Measurements from ENCODE around the gene ATP6AP1.
"Not testable (repeated sequence)": the region's sequence is repeated elsewhere in the genome, so short reads cannot be mapped to it uniquely, and the experiment has no call there.

ATP6AP1 gene, protein sequence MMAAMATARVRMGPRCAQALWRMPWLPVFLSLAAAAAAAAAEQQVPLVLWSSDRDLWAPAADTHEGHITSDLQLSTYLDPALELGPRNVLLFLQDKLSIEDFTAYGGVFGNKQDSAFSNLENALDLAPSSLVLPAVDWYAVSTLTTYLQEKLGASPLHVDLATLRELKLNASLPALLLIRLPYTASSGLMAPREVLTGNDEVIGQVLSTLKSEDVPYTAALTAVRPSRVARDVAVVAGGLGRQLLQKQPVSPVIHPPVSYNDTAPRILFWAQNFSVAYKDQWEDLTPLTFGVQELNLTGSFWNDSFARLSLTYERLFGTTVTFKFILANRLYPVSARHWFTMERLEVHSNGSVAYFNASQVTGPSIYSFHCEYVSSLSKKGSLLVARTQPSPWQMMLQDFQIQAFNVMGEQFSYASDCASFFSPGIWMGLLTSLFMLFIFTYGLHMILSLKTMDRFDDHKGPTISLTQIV

DNA sequence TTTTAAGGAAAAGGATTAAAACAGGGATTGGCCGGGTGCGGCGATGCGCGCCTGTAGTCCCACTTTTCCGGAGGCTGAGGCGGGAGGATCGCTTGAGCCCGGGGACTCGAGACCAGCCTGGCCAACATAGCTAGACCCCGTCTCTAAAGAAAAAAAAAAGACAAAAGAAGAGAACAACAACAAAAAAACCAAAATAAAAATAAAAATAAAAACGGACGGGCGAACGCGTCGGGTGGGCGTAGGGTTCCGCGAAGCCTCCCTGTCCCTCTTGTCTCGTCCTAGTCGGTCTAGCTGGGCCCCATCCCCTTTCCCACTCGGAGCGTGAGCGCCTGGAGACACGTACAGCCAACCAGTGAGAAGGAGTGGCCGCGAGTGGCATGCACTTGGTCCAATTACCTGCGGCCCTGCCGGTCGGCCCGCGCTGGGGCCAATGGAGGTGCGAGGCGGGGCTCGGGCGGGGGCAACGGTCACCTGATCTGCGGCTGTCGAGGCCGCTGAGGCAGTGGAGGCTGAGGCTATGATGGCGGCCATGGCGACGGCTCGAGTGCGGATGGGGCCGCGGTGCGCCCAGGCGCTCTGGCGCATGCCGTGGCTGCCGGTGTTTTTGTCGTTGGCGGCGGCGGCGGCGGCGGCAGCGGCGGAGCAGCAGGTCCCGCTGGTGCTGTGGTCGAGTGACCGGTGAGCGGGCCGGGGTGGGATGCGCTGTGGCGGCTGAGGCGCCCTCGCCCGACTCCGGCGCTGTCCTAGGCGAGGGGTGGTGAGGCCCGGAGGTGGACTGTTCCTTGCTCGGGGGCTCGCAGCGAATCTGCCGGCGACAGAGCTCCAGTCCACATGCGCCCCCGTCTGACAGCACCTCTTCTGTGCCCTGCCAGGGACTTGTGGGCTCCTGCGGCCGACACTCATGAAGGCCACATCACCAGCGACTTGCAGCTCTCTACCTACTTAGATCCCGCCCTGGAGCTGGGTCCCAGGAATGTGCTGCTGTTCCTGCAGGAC, at the start of gene ATP6AP1:
Gene ATP6AP1 (plus strand): TSS at position 502 of the 996 bp plus-strand sequence. CDS start 16 bp downstream, at position 518.
- DNase-seq (ENCODE audit: low read depth): peak; percentile 94

DNA sequence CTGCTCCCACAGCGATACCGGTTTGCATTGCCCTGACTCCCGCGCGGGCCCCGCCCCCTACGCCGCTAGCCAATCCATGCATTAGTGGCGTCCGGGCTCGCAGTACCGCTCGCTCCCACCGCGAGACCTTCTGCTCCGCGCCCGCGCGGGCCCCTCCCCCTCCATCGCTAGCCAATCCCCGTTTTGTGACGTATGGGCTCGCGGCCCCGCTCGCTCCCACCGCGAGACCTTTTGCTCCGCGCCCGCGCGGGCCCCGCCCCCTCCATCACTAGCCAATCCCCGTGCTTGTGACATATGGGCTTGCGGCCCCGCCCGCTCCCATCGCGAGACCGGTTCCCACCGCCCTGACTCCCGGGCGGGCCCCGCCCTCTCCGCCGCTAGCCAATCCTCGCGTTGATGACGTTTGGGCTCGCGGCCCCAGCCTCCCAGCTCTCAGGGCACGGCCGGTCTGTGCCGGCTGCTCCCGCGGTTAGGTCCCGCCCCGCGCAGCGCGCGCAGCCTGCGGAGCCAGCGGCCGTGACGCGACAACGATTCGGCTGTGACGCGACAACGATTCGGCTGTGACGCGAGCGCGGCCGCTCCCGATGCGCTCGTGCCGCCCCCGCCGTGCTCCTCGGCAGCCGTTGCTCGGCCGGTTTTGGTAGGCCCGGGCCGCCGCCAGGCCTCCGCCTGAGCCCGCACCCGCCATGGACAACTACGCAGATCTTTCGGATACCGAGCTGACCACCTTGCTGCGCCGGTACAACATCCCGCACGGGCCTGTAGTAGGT, 49.5 kb upstream of the ATP6AP1 start, which contains the start of gene EMD:
Gene EMD (plus strand): TSS at position 497 of the 770 bp plus-strand sequence. CDS start 190 bp downstream, at position 687.
- DNase-seq (ENCODE audit: low read depth): peak; percentile 98

DNA sequence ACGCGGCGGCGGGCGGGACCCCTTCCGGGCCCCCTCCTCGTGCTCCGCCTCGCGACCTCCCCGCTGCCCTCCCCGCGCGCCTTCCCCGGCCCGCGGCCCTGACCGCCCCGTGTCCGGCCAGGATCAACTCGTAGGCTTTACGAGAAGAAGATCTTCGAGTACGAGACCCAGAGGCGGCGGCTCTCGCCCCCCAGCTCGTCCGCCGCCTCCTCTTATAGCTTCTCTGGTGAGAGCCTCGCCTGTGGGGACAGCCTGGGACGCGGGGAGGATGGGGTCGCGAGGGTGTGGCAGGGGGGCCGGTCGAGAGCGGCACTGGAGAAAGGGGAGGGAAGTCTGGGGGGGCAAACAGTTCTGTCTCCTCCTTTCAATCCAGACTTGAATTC, 48.9 kb upstream of the ATP6AP1 start:
- no peak for DNase-seq (ENCODE audit: low read depth)

DNA sequence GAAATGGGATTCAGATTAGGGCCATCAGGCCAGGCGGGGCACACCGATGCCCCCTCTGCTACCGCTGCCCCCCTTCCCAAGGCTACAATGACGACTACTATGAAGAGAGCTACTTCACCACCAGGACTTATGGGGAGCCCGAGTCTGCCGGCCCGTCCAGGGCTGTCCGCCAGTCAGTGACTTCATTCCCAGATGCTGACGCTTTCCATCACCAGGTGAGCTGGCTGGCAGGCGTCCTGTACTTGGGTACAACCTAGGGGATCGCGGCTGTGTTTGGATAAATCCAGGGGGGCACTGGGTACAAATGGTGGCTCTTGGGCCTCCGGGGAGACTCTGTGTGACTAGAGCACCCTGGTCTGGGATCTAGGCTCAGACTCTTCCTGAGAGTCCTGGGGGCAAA, 48.3 kb upstream of the ATP6AP1 start:
- no peak for DNase-seq (ENCODE audit: low read depth)

DNA sequence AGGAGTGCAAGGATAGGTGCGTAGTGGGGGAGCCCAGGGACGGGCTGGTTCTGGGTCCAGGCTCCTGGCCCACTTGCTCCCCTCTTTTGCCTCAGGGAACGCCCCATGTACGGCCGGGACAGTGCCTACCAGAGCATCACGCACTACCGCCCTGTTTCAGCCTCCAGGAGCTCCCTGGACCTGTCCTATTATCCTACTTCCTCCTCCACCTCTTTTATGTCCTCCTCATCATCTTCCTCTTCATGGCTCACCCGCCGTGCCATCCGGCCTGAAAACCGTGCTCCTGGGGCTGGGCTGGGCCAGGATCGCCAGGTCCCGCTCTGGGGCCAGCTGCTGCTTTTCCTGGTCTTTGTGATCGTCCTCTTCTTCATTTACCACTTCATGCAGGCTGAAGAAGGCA, 47.7 kb upstream of the ATP6AP1 start:
- DNase-seq (ENCODE audit: low read depth): no peak

DNA sequence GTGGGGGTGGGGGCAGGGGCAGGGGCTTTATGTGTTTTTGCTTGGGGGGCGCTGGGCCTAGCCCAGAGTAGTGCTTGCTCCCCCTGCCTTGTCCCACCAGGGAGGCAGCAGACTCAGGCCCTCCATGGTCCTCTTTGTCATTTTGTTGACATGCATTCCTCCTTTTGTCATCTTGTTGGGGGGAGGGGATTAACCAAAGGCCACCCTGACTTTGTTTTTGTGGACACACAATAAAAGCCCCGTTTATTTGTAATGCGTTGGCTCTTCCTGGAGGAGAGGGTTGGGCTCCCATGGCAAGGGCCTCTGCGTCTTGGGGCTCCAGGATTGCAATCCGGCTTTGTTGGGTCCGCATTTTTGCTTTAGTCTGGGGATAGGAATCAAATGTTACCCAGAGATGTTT, 47.2 kb upstream of the ATP6AP1 start:
- DNase-seq (ENCODE audit: low read depth): no peak

DNA sequence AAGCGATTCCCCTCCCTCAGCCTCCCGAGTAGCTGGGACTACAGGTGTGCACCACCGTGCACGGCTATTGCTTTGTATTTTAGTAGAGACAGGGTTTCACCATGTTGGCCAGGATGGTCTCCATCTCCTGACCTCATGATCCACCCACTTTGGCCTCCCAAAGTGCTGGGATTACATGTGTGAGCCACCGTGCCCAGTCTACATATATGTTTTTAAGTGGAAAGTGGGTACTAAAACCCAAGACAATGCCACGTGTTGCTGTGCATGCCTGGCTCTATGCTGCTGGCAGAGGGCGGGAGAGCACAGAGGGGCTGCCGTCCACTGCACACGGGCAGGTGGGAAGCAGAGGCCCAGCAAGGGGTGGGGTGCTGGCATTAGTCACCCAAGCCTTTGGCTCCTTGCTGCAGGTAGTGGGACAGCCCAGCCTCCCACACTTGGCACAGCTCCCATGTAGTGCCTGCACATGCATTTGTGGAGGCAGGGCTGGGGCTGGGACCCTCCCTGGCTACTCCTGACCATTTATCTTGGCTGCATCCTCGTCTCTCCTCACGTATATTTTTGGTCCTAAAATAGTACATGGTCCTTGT, 45.9 kb upstream of the ATP6AP1 start:
- no peak for DNase-seq (ENCODE audit: low read depth)

DNA sequence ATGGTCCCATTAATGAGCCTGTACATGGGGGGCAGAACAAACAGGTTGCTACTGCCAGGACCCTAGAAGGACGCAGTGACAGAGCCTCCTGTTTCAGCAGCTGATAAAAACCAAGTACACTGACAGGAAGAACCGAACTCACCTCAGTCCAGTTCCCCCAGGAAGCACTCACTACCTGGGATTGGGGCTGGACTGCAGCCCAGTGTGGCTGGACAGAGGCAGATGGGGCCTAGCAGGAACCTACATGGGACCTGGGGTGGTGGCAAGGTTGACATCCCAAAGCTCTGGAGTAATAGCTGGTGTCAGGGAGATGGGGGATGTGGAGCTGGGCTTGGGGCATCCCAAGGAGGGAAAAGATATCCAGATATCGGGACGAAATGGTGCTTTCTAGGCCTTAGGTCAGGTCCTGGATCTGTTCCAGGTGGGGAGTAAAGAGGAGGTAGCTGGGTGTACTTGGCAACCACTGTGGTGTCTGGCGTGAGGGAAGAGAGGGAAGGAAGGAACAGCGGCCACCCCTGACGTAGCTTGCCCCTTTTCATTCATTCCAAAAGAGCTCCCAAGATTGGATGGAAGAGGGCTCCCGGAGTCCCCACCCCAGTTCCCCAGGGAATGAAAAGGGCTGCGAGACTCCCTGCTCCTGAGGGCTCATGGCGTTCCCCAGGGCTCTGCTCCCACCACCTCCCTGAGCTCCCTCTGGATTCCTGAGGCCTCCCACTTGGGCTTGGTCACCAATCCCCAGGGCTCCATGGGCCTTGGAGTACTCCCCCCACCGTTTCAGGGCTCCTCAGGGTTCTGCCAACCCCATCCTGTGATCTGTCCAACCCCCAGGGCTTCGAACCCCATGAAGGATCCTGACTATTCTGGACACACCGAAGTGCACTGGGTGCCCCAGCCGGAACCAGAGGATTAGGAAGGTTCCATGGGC, 44.9 kb upstream of the ATP6AP1 start:
- DNase-seq (ENCODE audit: low read depth): no peak

DNA sequence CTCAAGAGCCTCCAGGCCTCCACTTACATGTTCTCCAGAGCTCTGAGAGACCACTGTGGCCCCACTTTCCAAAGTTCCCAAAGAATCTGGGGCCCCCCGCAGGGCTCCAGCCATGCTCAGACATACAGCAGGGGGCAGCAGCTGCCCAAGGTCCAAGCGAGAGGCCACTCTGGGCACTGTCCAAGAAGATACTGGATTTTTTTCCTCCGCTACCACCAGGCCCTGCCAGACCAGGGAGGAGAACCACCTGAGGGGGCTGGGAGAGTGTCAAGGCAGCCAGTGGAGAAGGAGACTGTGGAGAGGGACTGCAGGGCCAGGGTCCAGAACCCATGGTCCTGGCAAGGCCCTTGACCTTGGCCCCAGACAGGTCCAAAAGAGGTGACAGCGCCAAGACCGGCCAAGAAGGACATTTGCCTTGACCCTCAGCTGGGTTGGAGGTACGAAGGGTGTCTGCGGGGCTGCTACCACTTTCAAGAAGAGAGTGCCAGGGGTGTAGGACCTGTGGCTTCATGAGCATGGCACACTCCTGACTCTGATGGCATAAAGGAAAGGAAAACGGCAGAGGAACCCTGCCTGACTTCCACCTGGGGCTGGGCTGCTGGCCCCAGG, 44.1 kb upstream of the ATP6AP1 start:
- DNase-seq (ENCODE audit: low read depth): peak; percentile 49

DNA sequence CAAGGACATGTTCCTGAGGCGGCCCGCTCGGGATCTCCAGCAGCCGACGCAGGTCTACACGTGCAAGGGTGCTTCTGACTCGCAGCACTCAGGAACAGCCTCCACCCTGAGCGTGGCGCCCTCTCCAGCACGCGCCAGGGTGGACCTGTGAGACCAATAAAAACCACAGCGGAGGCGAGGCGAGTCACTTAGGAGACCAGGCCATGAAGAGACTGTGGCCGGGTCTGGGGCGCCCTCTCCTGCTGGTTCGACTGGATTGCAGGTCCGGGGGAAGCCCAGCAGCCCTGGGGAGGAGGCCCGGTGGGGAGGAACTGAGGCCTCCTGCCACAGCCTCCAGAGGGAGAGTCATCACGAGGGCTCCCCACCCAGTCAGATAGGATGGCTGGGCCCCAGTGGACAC, 40.4 kb upstream of the ATP6AP1 start:
- DNase-seq (ENCODE audit: low read depth): not testable (repeated sequence)

DNA sequence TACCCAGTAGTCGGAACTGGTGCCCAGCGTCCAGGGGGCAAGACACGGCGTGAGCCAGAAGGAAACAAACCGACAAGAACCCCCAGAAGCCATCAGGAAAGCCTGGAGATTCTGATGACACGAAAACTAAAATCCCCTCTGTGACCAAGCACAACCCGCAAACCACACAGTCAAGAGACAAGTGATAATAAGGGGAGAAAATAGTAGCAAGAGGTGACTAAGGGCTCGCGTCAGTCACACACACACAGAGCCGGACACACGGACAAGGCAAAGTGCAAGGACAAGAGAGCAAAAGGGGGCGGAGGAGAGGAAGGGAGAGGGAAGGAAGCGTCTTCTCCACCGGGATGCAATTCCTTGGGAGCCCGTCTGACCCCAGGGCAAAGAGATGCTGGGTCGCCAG, 39.8 kb upstream of the ATP6AP1 start:
- not testable (repeated sequence) for DNase-seq (ENCODE audit: low read depth)

DNA sequence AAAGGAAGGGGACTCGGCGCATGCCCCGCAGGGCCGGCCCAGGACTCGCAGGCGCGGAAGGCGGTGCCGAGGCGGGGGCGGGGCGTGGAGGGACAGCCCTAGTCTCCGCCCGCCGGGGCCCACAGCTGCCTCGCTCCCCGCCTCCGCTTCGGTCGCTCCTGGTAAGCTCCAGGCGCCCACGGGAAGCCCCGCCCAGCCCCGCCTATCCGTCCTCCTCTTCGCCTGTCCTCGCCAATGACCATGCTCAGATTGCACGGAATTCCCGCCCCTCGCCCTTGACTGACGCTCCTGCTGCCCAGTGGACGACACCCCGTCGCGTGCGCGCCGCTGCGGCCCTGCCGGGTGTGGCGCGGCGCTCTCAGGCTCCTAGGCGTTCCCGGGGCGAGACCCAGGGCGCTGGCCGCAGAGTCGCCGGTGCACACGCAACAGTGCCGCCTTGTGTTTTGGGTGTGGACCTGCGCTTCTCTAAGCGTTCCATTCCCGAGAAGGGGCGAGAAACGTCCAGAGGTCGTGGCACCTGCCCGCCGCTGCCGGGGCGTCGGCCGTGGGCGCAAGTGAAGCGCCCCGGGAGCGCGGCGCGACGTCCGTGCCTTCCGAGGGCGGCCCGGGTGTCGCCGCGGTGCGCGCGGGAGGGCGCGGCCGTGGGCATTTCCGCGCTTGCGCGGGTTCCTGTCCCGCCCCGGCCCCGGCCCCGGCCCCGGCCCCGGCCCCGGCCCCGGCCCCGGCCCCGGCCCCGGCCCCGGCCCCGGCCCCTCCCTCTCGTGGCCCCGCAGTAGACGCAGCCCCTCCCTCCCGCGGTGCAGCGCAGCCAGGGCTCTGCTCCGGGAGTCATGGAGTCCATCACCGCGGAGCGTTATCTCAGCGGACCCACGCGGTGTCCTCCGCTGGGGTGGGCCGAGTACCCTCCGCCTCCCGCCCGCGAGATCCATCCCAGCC, 38.4 kb upstream of the ATP6AP1 start:
- not testable (repeated sequence) for DNase-seq (ENCODE audit: low read depth)

DNA sequence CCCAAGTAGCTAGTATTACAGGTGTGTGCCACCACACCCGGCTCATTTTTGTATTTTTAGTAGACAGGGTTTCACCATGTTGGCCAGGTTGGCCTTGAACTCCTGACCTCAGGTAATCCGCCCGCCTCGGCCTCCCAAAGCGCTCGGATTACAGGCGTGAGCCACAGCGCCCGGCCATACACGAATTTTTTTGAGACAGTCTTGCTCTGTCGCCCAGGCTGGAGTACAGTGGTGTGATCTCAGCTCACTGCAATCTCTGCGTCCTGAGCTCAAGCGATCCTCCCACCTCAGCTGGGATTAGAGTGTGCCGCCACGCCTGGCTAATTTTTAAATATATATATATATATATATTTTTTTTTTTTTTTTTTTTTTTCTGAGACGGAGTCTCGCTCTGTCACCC, 32.1 kb upstream of the ATP6AP1 start:
- DNase-seq (ENCODE audit: low read depth): not testable (repeated sequence)

DNA sequence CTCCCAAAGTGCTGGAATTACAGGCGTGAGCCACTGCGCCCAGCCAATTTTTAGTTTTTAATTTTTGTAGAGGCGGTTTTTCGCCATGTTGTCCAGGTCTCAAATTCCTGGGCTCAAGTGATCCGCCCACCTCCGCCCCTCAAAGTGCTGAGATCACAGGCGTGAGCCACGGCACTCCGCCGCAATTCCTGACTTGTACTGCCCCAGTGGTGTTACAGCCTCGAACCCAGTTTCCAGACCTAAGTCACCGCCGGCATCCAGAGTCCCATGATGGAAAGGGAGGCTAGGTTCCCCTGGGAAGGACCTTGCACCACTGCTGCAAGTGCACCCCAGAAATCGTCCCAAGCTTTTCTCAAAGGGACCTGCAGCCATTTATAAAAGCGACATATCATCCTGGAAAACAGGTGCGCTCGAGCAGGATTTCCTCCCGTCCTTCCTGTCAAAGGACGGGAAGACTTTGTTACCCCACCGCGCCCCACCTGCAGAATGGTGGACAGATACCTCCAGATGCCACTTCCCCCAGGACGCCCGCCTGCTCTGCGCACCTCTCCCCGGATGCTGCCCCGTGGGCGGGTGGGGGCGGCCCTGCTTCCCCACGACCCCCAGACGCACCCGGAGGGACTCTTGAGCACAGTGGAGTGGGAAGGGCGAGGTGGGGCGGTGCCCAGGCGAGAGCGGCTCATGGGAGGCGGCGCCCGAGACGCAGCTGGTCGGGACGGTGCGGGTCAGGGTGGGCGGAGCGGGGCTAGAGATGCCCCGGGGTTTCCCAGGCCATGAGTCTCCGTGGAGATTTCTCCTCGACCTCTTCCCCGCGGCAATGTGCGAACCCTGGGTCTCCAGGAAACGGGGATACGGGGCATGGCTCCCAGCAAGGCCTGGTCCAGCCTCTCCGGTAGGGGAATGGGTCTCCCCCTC, 31.2 kb upstream of the ATP6AP1 start:
- peak; percentile 76 for DNase-seq (ENCODE audit: low read depth)

DNA sequence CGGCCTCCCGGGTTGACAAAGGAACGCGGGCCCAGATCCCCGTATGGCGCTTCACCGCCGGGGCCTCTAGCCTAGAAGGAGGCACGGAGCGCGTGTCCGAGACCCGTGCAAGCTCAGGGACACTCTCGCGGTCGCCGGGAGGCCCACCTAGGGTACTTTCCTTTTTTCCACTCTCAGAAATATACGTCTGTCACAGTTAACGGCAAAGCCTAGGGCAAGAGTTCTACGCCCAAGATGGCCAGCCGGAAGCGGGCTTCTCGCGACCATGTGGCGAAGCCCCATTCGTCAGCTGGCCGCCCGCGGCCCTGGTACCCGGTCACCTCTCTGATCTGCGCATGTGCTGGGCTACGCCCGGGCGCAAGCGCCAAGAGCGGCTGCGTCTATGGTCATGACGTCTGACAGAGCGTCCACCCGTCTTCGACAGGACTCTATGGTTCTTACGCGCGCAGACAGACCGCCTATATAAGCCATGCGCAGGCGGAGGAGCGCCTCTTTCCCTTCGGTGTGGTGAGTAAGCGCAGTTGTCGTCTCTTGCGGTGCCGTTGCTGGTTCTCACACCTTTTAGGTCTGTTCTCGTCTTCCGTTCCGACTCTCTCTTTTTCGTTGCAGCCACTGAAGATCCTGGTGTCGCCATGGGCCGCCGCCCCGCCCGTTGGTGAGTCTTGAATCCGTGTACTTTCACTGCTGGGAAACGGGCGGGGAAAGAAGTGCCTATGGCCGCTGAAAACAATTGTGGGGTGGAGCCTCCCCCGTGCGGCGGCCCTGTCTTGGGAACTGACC, 30.4 kb upstream of the ATP6AP1 start, which contains the start of gene RPL10:
Gene RPL10 (plus strand): TSS at position 490 of the 780 bp plus-strand sequence. CDS start 143 bp downstream, at position 633.
- DNase-seq (ENCODE audit: low read depth): peak; percentile 96

DNA sequence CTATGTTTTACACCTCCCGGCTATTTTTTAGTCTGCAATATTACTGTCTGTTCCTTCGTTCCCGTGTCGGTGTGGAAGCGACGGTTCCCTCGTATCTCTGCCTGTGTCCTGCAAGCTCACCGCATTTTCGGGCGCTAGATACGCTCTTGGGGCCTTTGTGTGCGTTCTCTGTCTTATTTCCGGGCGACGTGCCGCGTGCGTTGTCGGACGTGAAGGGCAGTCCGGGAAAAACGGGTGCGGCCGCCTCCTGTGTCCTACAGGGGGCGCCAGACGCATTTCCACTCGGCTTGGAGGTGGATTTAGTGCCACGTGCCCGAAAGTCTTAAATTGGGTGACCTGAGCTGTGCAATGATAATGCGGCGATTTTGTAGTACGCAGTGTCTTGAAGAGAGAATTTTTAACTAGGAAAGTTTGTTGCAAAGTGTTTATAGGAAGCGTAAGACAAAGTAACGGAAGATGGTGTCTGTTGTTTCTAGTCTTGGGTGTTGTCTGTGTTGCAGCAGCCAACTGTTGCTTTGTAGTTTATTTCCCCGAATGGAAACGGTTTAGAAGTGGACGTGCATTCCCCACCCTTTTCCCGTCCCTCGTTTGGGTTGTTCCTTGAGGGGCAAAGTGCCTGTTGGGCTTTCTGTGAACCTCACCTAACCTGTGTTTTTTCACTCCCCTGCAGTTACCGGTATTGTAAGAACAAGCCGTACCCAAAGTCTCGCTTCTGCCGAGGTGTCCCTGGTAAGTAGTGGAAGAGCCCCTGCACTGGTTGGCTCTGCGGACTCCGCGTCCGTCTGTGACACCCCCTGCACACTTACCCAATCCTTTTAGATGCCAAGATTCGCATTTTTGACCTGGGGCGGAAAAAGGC, 29.6 kb upstream of the ATP6AP1 start:
- DNase-seq (ENCODE audit: low read depth): peak; percentile 84
